Measurements from ENCODE around the gene CACNA1I. TPM values are rescaled to one million over a fixed set of nuclear protein-coding genes. Genes with fewer than 3 reads are reported as not detected.

The CACNA1I gene
- total and polyA plus RNA-seq, 2 donors (not counting 1 experiment from before 2014, with no cell fraction given): under 0.01 to 0.01 TPM

DNA sequence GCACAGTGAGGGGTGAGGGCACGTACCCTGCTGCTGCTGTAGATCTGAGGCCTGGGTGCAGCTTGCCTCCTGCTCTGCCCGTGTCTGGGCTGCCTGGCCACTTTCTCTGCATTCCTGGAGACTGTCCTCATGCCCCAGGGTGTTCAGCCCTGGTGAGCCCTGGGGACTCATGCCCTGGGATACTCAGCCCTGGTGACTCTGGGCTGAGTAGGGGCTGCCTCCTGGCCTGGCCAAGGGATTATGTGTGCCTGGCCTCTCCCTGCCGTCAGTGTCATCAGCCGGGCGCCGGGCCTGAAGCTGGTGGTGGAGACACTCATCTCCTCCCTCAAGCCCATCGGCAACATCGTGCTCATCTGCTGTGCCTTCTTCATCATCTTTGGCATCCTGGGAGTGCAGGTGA, 94.7 kb downstream of the CACNA1I start:
- H3K4me1 ChIP-seq (ENCODE audit: control insufficient read depth, extremely low read depth, insufficient read depth, low read length): no peaks in the 10 kb centered on the region
- H3K36me3 ChIP-seq (ENCODE audit: control insufficient read depth, insufficient read depth, low read length): no peaks in the 10 kb centered on the region
- TF ChIP-seq, protein P1, sequence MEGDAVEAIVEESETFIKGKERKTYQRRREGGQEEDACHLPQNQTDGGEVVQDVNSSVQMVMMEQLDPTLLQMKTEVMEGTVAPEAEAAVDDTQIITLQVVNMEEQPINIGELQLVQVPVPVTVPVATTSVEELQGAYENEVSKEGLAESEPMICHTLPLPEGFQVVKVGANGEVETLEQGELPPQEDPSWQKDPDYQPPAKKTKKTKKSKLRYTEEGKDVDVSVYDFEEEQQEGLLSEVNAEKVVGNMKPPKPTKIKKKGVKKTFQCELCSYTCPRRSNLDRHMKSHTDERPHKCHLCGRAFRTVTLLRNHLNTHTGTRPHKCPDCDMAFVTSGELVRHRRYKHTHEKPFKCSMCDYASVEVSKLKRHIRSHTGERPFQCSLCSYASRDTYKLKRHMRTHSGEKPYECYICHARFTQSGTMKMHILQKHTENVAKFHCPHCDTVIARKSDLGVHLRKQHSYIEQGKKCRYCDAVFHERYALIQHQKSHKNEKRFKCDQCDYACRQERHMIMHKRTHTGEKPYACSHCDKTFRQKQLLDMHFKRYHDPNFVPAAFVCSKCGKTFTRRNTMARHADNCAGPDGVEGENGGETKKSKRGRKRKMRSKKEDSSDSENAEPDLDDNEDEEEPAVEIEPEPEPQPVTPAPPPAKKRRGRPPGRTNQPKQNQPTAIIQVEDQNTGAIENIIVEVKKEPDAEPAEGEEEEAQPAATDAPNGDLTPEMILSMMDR (conservative IDR thresholded peaks at IDR 0.05 in 1 of 2, IDR thresholded peaks at IDR 0.05 in 1 of 2; ENCODE audit: low read depth in 1 of 2, low read length in 2 of 2): no peak
- TF ChIP-seq EZH2 (IDR thresholded peaks at IDR 0.05; ENCODE audit: low read length, missing control alignments): no peak
- DNase-seq (ENCODE audit: low read depth in 2 of 2): no peak
- no peaks in the 10 kb centered on the region for H3K79me2 ChIP-seq (ENCODE audit: control insufficient read depth, insufficient read depth, low read length)
- H3K4me2 ChIP-seq (ENCODE audit: extremely low read depth, insufficient read depth, low read length): no peak overlapping the region
- no peaks in the 10 kb centered on the region for H3K9me3 ChIP-seq (ENCODE audit: control insufficient read depth, insufficient read depth, low read depth, low read length)
- H4K20me1 ChIP-seq (ENCODE audit: control insufficient read depth, extremely low read depth, insufficient read depth, low read length): no peaks in the 10 kb centered on the region
- peaks cover 12% of the 10 kb centered on the region for H3K27me3 ChIP-seq (ENCODE audit: control insufficient read depth, insufficient read depth, low read length)
- no peak overlapping the region for H2AFZ ChIP-seq (ENCODE audit: low read length)
- no peak overlapping the region for H3K27ac ChIP-seq (ENCODE audit: insufficient read depth, low read length)
- H3K4me3 ChIP-seq (replicated peaks in 1 of 4; ENCODE audit: control extremely low read depth in 1 of 4, insufficient read depth in 1 of 4, low read depth in 3 of 4, low read length in 4 of 4): no peak overlapping the region
- H3K9ac ChIP-seq (ENCODE audit: insufficient read depth, low read length): no peak overlapping the region

DNA sequence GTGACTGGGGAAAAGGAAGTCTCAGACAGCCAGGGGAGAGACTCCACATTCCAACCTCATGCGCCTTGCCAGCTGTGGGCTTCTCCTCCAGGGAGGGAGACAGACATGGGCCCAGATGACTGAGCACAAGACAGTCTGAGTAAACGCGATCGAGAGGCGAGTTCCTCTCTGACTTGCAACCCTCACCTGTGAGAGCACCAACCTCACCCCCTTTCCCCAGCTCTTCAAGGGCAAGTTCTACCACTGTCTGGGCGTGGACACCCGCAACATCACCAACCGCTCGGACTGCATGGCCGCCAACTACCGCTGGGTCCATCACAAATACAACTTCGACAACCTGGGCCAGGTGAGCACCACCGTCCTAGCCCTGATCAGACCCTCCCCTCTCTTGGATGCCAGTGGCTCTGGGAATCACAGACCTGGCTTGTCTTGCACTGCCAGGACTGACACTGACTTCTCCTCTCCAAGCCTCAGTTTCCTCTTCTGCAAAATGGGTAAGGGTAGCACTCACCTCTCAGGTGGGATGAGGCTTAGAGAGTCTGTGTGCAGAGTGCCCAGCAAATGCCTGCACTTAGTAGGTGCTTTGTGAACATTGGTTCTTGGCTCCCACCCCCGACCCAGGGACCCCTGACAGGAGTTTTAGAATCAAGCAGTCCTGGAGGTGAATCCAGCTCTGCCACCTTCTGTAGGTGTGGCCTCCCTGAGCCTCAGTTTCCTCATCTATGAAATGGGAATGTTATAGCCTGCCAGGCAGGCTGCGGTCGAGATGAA, 95.3 kb downstream of the CACNA1I start:
- H4K20me1 ChIP-seq (ENCODE audit: control insufficient read depth, extremely low read depth, insufficient read depth, low read length): no peaks in the 10 kb centered on the region
- no peak overlapping the region for H2AFZ ChIP-seq (ENCODE audit: low read length)
- no peak overlapping the region for H3K4me3 ChIP-seq (replicated peaks in 1 of 4; ENCODE audit: control extremely low read depth in 1 of 4, insufficient read depth in 1 of 4, low read depth in 3 of 4, low read length in 4 of 4)
- DNase-seq (ENCODE audit: low read depth in 2 of 2): no peak
- no peaks in the 10 kb centered on the region for H3K4me1 ChIP-seq (ENCODE audit: control insufficient read depth, extremely low read depth, insufficient read depth, low read length)
- no peak overlapping the region for H3K27ac ChIP-seq (ENCODE audit: insufficient read depth, low read length)
- no peak for TF ChIP-seq EZH2 (IDR thresholded peaks at IDR 0.05; ENCODE audit: low read length, missing control alignments)
- TF ChIP-seq, protein P1 (conservative IDR thresholded peaks at IDR 0.05 in 1 of 2, IDR thresholded peaks at IDR 0.05 in 1 of 2; ENCODE audit: low read depth in 1 of 2, low read length in 2 of 2): no peak
- no peaks in the 10 kb centered on the region for H3K79me2 ChIP-seq (ENCODE audit: control insufficient read depth, insufficient read depth, low read length)
- H3K9ac ChIP-seq (ENCODE audit: insufficient read depth, low read length): no peak overlapping the region
- no peaks in the 10 kb centered on the region for H3K36me3 ChIP-seq (ENCODE audit: control insufficient read depth, insufficient read depth, low read length)
- peaks cover 12% of the 10 kb centered on the region for H3K27me3 ChIP-seq (ENCODE audit: control insufficient read depth, insufficient read depth, low read length)
- no peak overlapping the region for H3K4me2 ChIP-seq (ENCODE audit: extremely low read depth, insufficient read depth, low read length)
- H3K9me3 ChIP-seq (ENCODE audit: control insufficient read depth, insufficient read depth, low read depth, low read length): no peaks in the 10 kb centered on the region

GRCh38 chr22:39666495-39666894, 95.9 kb downstream of the CACNA1I start:
- peaks cover 9% of the 10 kb centered on the region for H3K27me3 ChIP-seq (ENCODE audit: control insufficient read depth, insufficient read depth, low read length)
- H3K9ac ChIP-seq (ENCODE audit: insufficient read depth, low read length): no peak overlapping the region
- H3K27ac ChIP-seq (ENCODE audit: insufficient read depth, low read length): no peak overlapping the region
- DNase-seq (ENCODE audit: low read depth in 2 of 2): no peak
- no peaks in the 10 kb centered on the region for H3K36me3 ChIP-seq (ENCODE audit: control insufficient read depth, insufficient read depth, low read length)
- no peak overlapping the region for H3K4me3 ChIP-seq (replicated peaks in 1 of 4; ENCODE audit: control extremely low read depth in 1 of 4, insufficient read depth in 1 of 4, low read depth in 3 of 4, low read length in 4 of 4)
- no peaks in the 10 kb centered on the region for H3K79me2 ChIP-seq (ENCODE audit: control insufficient read depth, insufficient read depth, low read length)
- no peaks in the 10 kb centered on the region for H3K9me3 ChIP-seq (ENCODE audit: control insufficient read depth, insufficient read depth, low read depth, low read length)
- H2AFZ ChIP-seq (ENCODE audit: low read length): no peak overlapping the region
- no peak overlapping the region for H3K4me2 ChIP-seq (ENCODE audit: extremely low read depth, insufficient read depth, low read length)
- H3K4me1 ChIP-seq (ENCODE audit: control insufficient read depth, extremely low read depth, insufficient read depth, low read length): no peaks in the 10 kb centered on the region
- no peaks in the 10 kb centered on the region for H4K20me1 ChIP-seq (ENCODE audit: control insufficient read depth, extremely low read depth, insufficient read depth, low read length)
- TF ChIP-seq, protein P1 (conservative IDR thresholded peaks at IDR 0.05 in 1 of 2, IDR thresholded peaks at IDR 0.05 in 1 of 2; ENCODE audit: low read depth in 1 of 2, low read length in 2 of 2): no peak
- no peak for TF ChIP-seq EZH2 (IDR thresholded peaks at IDR 0.05; ENCODE audit: low read length, missing control alignments)
